DOHH2 (cell line): ENCODE data around the gene PCYT2.

Experiments
- H3F3A ChIP-seq: fragments of 200-600 bp; sonication (generic), shearing (Covaris generic); 2 replicates; pipeline ENCODE4 v1.6.0; 2016; ENCODE audit warnings: antibody characterized with exemption, mild to moderate bottlenecking; ENCODE audit not compliant: control insufficient read depth, insufficient read depth
- H3K27ac ChIP-seq: fragments of 200-600 bp; sonication (generic); 2 replicates; pipeline ENCODE4 v1.5.1; 2014; ENCODE audit warnings: low read depth, mild to moderate bottlenecking, low read length, moderate library complexity
- H3K27me3 ChIP-seq: fragments of 200-600 bp; sonication (generic); 2 replicates; pipeline ENCODE4 v1.6.1; 2014; ENCODE audit warnings: mild to moderate bottlenecking, low read length, mixed read lengths; ENCODE audit not compliant: control insufficient read depth
- H3K36me3 ChIP-seq: fragments of 200-600 bp; sonication (generic); 2 replicates; pipeline ENCODE4 v1.6.1; 2014; ENCODE audit warnings: mild to moderate bottlenecking, low read length, moderate library complexity, mixed read lengths; ENCODE audit not compliant: control insufficient read depth
- H3K4me1 ChIP-seq: fragments of 200-600 bp; sonication (generic); 2 replicates; pipeline ENCODE4 v1.6.1; 2014; ENCODE audit warnings: mild to moderate bottlenecking, low read length, mixed read lengths; ENCODE audit not compliant: control insufficient read depth
- H3K4me2 ChIP-seq: fragments of 200-600 bp; sonication (generic); 2 replicates; pipeline ENCODE4 v1.6.0; 2014; ENCODE audit warnings: mild to moderate bottlenecking, low read length, moderate library complexity
- H3K4me3 ChIP-seq: fragments of 200-600 bp; sonication (generic); 2 replicates; pipeline ENCODE4 v1.5.1; 2014; ENCODE audit warnings: mild to moderate bottlenecking, low read length, mixed read lengths
- H3K79me2 ChIP-seq: fragments of 200-600 bp; sonication (generic); 2 replicates; pipeline ENCODE4 v1.6.1; 2014; ENCODE audit warnings: mild to moderate bottlenecking, low read length, mixed read lengths; ENCODE audit not compliant: control insufficient read depth
- H3K9me2 ChIP-seq: fragments of 200-600 bp; sonication (generic); replicated peaks from 2 replicates; pipeline ENCODE4 v1.6.1; 2014; ENCODE audit warnings: mild to moderate bottlenecking, low read length, mixed read lengths; ENCODE audit not compliant: control insufficient read depth
- H3K9me3 ChIP-seq: fragments of 200-600 bp; sonication (generic); 2 replicates; pipeline ENCODE4 v1.6.1; 2014; ENCODE audit warnings: antibody characterized with exemption, low read length, mixed read lengths; ENCODE audit not compliant: control insufficient read depth, insufficient read depth
- H4K20me1 ChIP-seq: fragments of 200-600 bp; sonication (generic); 2 replicates; pipeline ENCODE4 v1.6.0; 2014; ENCODE audit warnings: low read depth, mild to moderate bottlenecking, antibody characterized with exemption, low read length, moderate library complexity; ENCODE audit not compliant: control insufficient read depth, insufficient read depth
- CTCF ChIP-seq: fragments of 200-600 bp; sonication (generic); IDR thresholded peaks from one replicate; pipeline ENCODE4 v1.5.1; 2014; ENCODE audit warnings: antibody characterized with exemption, mild to moderate bottlenecking, low read depth, low read length; ENCODE audit not compliant: poor library complexity, severe bottlenecking
- EZH2phosphoT487 ChIP-seq: fragments of 200-600 bp; sonication (generic); IDR thresholded peaks from 2 replicates; pipeline ENCODE4 v1.6.1; 2017; ENCODE audit warnings: borderline replicate concordance, mild to moderate bottlenecking, antibody characterized with exemption, low read length, moderate library complexity, mixed read lengths

Gene PCYT2

GRCh38 chr17:81911277-81911961, at the start of gene PCYT2:
TSS of gene PCYT2 (minus strand) at chr17:81911399. CDS start at chr17:81911355, 44 bp downstream.
- peaks cover 18% of the 10 kb centered on the region for H3K4me1 ChIP-seq
- H3K27ac ChIP-seq, result peak within 1 kb of the TSS; percentile 52
- peaks cover 82% of the 10 kb centered on the region for H3K36me3 ChIP-seq

GRCh38 chr17:81960130-81960958, 49.1 kb upstream of the PCYT2 start:
- Histone ChIP-seq H3K4me3 (peak overlapping the region; percentile 64), H3K9me3 (no peaks in the 10 kb centered on the region), H3K79me2 (no peaks in the 10 kb centered on the region), H4K20me1 (no peaks in the 10 kb centered on the region), H3K27me3 (peaks cover 52% of the 10 kb centered on the region), H3F3A (no peaks in the 10 kb centered on the region), H3K9me2 (no peaks in the 10 kb centered on the region), H3K4me2 (peak overlapping the region; percentile 71), H3K4me1 (peaks cover 7% of the 10 kb centered on the region; the same call in 1 of the 2 replicates), H3K36me3 (no peaks in the 10 kb centered on the region), H3K27ac (no peak overlapping the region)
- TF ChIP-seq EZH2phosphoT487 (no peak), CTCF (no peak)

More at GRCh38 chr17:81911277-81911961, at the start of gene PCYT2:
- TF ChIP-seq CTCF, result peak; percentile 51
- no peak for TF ChIP-seq EZH2phosphoT487
- Histone ChIP-seq H3K27me3 (no peaks in the 10 kb centered on the region), H4K20me1 (peaks cover 16% of the 10 kb centered on the region; the same call in 1 of the 2 replicates), H3F3A (peaks cover 10% of the 10 kb centered on the region), H3K79me2 (peaks cover 32% of the 10 kb centered on the region), H3K9me2 (no peaks in the 10 kb centered on the region), H3K4me2 (peak within 1 kb of the TSS; percentile 93), H3K4me3 (peak within 1 kb of the TSS; percentile 98), H3K9me3 (no peaks in the 10 kb centered on the region)

GRCh38 chr17:81959362-81960129, 48.3 kb upstream of the PCYT2 start:
- peaks cover 7% of the 10 kb centered on the region; the same call in 1 of the 2 replicates for H3K4me1 ChIP-seq
- peaks cover 46% of the 10 kb centered on the region for H3K27me3 ChIP-seq
- H3K79me2 ChIP-seq, result no peaks in the 10 kb centered on the region
- H3K9me3 ChIP-seq, result no peaks in the 10 kb centered on the region
- no peak overlapping the region for H3K27ac ChIP-seq
- H3K9me2 ChIP-seq, result no peaks in the 10 kb centered on the region
- no peaks in the 10 kb centered on the region for H4K20me1 ChIP-seq
- H3K4me2 ChIP-seq, result peak overlapping the region; percentile 71
- H3F3A ChIP-seq, result no peaks in the 10 kb centered on the region
- TF ChIP-seq CTCF (peak; percentile 64), EZH2phosphoT487 (no peak)
- H3K4me3 ChIP-seq, result peak overlapping the region; percentile 64
- no peaks in the 10 kb centered on the region for H3K36me3 ChIP-seq
